Neural crest cell (in vitro differentiated cells): ENCODE data around the gene ZNF12. TPM values are rescaled to one million over a fixed set of nuclear protein-coding genes. Genes with fewer than 3 reads are reported as not detected.
"Not testable (repeated sequence)": the region's sequence is repeated elsewhere in the genome, so short reads cannot be mapped to it uniquely, and the experiment has no call there.

ENCODE experiments used
- DNase-seq: peaks from one replicate; pipeline ENCODE4 v3.0.0; 2021; ENCODE audit warnings: low read depth, mixed read lengths, low spot score
- H3K27ac Mint-ChIP-seq: one replicate; pipeline ENCODE4 v1.8.0; 2021; ENCODE audit warnings: mild to moderate bottlenecking, mixed read lengths; ENCODE audit not compliant: unreplicated experiment
- H3K27me3 Mint-ChIP-seq: 2 replicates; pipeline ENCODE4 v1.8.0; 2021; ENCODE audit warnings: low read depth, mild to moderate bottlenecking, mixed read lengths
- H3K36me3 Mint-ChIP-seq: 2 replicates; pipeline ENCODE4 v1.8.0; 2021; ENCODE audit warnings: low read depth, mild to moderate bottlenecking, mixed read lengths
- H3K4me1 Mint-ChIP-seq: 2 replicates; pipeline ENCODE4 v1.8.0; 2021; ENCODE audit warnings: mixed read lengths
- H3K4me3 Mint-ChIP-seq: one replicate; pipeline ENCODE4 v1.8.0; 2021; ENCODE audit warnings: mild to moderate bottlenecking, mixed read lengths
- H3K9me3 Mint-ChIP-seq: 2 replicates; pipeline ENCODE4 v1.8.0; 2021; ENCODE audit warnings: mixed read lengths
- total RNA-seq: library from RNA; stranded (reverse); gene quantifications from 2 replicates; pipeline ENCODE4 v1.2.1, GENCODE V29; 2021
- TF ChIP-seq, protein P1 (sequence below): fragments of 200-600 bp; sonication (generic); conservative IDR thresholded peaks from 2 replicates; pipeline ENCODE4 v1.5.0; 2021; ENCODE audit warnings: antibody characterized with exemption, mild to moderate bottlenecking

ZNF12 gene
- total RNA-seq, 1 donor from 2014 or later: 21.9 TPM

DNA sequence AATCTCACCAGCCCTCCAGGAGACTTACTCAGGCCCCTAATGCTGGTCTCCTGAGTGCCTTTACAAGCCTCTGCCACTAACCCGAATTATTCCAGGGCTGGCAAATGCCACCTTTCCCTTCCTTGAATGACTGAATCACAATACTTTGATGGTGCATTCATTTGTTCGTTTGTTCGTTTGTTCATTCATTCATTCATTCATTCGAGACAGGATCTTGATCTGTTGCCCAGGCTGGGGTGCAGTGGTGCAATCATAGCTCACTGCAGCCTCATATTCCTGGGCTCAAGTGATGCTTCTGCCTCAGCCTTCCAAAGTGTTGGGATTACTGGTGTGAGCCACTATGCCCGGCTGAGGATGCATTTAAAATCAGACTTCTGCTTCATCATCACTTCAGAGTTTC, 6.0 kb downstream of the ZNF12 start:
- Mint-ChIP-seq H3K27me3 (no peaks in the 10 kb centered on the region), H3K27ac (no peak overlapping the region), H3K4me3 (peak overlapping the region; percentile 32), H3K36me3 (peaks cover 48% of the 10 kb centered on the region), H3K9me3 (peaks cover 32% of the 10 kb centered on the region), H3K4me1 (peaks cover 17% of the 10 kb centered on the region)
- TF ChIP-seq, protein P1, sequence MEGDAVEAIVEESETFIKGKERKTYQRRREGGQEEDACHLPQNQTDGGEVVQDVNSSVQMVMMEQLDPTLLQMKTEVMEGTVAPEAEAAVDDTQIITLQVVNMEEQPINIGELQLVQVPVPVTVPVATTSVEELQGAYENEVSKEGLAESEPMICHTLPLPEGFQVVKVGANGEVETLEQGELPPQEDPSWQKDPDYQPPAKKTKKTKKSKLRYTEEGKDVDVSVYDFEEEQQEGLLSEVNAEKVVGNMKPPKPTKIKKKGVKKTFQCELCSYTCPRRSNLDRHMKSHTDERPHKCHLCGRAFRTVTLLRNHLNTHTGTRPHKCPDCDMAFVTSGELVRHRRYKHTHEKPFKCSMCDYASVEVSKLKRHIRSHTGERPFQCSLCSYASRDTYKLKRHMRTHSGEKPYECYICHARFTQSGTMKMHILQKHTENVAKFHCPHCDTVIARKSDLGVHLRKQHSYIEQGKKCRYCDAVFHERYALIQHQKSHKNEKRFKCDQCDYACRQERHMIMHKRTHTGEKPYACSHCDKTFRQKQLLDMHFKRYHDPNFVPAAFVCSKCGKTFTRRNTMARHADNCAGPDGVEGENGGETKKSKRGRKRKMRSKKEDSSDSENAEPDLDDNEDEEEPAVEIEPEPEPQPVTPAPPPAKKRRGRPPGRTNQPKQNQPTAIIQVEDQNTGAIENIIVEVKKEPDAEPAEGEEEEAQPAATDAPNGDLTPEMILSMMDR: no peak
- DNase-seq: no peak

DNA sequence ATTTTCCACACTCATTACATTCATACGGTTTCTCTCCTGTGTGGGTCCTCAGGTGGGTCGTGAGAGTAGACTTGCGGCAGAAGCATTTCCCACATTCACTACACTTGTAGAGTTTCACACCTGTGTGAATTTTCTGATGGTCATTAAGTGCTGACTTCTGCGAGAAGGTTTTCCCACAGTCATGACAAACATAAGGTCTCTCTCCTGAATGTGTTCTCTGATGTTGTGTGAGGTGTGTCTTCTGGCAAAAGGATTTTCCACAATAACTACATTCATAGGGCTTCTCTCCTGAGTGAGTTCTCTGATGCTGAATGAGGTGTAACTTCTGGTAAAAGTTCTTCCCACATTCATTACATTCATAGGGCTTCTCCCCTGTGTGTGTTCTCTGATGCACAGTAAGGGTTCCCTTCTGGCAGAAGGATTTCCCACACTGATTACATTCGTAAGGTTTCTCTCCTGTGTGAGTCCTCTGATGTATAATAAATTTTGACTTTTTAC, 15.1 kb downstream of the ZNF12 start:
- TF ChIP-seq, protein P1: no peak
- Mint-ChIP-seq H3K27ac (no peak overlapping the region), H3K4me3 (peak overlapping the region; percentile 59), H3K27me3 (peaks cover 7% of the 10 kb centered on the region), H3K9me3 (peaks cover 37% of the 10 kb centered on the region), H3K36me3 (peaks cover 29% of the 10 kb centered on the region), H3K4me1 (no peaks in the 10 kb centered on the region)
- DNase-seq: no peak

DNA sequence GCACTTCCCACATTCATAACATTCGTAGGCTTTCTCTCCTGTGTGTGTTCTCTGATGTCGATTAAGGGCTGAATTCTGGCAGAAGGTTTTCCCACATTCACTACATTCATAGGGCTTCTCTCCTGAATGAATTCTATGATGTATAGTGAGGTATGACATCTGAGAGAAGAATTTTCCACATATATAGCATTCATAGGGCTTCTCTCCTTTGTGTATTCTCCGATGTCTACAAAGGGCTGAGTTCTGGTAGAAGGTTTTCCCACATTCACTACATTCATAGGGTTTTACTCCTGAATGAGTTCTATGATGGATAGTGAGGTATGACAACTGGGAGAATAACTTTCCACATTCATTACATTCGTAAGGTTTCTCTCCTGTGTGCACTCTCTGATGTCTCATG, 15.6 kb downstream of the ZNF12 start:
- TF ChIP-seq, protein P1: no peak
- peaks cover 35% of the 10 kb centered on the region for H3K36me3 Mint-ChIP-seq
- no peak overlapping the region for H3K4me3 Mint-ChIP-seq
- peaks cover 7% of the 10 kb centered on the region for H3K27me3 Mint-ChIP-seq
- H3K9me3 Mint-ChIP-seq: peaks cover 41% of the 10 kb centered on the region
- H3K4me1 Mint-ChIP-seq: no peaks in the 10 kb centered on the region
- H3K27ac Mint-ChIP-seq: no peak overlapping the region
- no peak for DNase-seq

DNA sequence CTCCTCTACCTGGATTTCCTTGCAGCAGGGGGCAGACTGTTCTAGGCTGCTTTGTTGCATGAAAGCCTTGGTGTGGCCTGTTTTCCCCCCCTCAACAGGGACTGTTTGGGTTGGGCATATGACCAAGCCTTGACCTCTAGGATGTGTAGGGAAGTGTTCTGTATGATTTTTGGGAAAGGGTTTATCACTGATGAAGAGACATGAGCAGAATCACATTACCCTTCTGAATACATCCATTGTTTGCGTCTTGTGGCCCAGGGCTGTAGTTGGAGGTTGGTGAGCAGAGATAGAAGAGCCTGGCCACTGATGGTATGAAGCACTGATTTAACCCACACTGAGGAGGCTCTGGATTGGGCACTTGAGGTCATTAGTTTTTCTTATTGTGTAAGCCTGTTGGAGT, 26.6 kb downstream of the ZNF12 start:
- TF ChIP-seq, protein P1: no peak
- H3K27ac Mint-ChIP-seq: no peak overlapping the region
- peaks cover 60% of the 10 kb centered on the region for H3K36me3 Mint-ChIP-seq
- H3K27me3 Mint-ChIP-seq: peaks cover 3% of the 10 kb centered on the region
- H3K4me3 Mint-ChIP-seq: no peak overlapping the region
- no peak for DNase-seq
- H3K9me3 Mint-ChIP-seq: peaks cover 37% of the 10 kb centered on the region
- no peaks in the 10 kb centered on the region for H3K4me1 Mint-ChIP-seq

DNA sequence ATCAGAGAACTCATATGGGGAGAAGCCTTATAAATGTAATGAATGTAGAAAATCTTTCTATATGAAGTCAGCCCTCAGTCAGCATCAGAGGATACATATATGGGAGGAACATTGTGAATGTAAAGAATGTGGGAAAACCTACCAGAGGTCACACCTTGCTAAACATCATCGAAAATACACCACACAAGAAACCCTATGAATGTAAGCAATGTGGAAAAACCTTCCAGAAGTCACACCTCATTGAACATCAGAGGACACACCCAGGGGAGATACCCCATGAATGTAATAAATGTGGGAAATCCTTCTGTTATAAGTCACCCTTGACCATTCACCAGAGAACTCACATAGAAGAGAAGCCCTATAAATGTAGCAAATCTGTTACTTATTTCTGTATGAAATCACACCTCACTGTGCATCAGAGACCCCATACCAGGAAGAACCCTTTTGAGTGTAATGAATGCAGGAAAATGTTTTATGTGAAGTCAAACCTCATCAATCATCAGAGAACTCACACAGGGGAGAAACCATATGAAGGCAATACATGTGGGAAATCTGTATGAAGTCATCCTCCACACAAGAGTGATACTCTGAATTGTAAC, 30.8 kb downstream of the ZNF12 start:
- peaks cover 49% of the 10 kb centered on the region for H3K36me3 Mint-ChIP-seq
- H3K4me1 Mint-ChIP-seq: no peaks in the 10 kb centered on the region
- H3K27ac Mint-ChIP-seq: no peak overlapping the region
- TF ChIP-seq, protein P1: no peak
- H3K9me3 Mint-ChIP-seq: peaks cover 43% of the 10 kb centered on the region
- H3K27me3 Mint-ChIP-seq: peaks cover 3% of the 10 kb centered on the region
- no peak overlapping the region for H3K4me3 Mint-ChIP-seq
- no peak for DNase-seq

DNA sequence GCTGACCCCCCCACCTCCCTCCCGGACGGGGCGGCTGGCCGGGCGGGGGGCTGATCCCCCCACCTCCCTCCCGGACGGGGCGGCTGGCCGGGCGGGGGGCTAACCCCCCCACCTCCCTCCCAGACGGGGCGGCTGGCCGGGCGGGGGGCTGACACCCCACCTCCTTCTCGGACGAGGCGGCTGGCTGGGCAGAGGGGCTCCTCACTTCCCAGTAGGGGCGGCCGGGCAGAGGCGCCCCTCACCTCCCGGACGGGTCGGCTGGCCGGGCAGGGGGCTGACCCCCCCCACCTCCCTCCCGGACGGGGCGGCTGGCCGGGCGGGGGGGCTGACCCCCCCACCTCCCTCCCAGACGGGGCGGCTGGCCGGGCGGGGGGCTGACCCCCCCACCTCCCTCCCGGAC, 35.9 kb downstream of the ZNF12 start:
- H3K36me3 Mint-ChIP-seq: peaks cover 51% of the 10 kb centered on the region
- H3K9me3 Mint-ChIP-seq: peaks cover 41% of the 10 kb centered on the region

More for the DNA sequence above, 35.9 kb downstream of the ZNF12 start:
- not testable (repeated sequence) for H3K27me3 Mint-ChIP-seq, H3K27ac Mint-ChIP-seq, H3K4me3 Mint-ChIP-seq, DNase-seq, H3K4me1 Mint-ChIP-seq
